22Rv1 (cell line): ENCODE measurements around the gene MAEA.

Source experiments
- H3K27ac ChIP-seq: fragments of 450-650 bp; 2 replicates; pipeline ENCODE4 v1.5.1; 2017
- CTCF ChIP-seq: fragments of 450-650 bp; IDR thresholded peaks from 2 replicates; pipeline ENCODE4 v1.5.1; 2017; ENCODE audit warnings: mild to moderate bottlenecking
- ZFX ChIP-seq: fragments of 450-650 bp; IDR thresholded peaks from 2 replicates; pipeline ENCODE4 v1.6.1; 2017; ENCODE audit warnings: antibody characterized with exemption, borderline replicate concordance

The MAEA gene

GRCh38 chr4:1376391-1376840 is 86.7 kb downstream of the MAEA start:
- no peak overlapping the region for H3K27ac ChIP-seq
- TF ChIP-seq CTCF (no peak), ZFX (no peak)

- no peak for TF ChIP-seq ZFX
- no peak for TF ChIP-seq CTCF
- H3K27ac ChIP-seq: no peak overlapping the region
Observed at GRCh38 chr4:1376841-1377605, 87.3 kb downstream of the MAEA start.

- H3K27ac ChIP-seq: no peak overlapping the region
- TF ChIP-seq ZFX: no peak
- TF ChIP-seq CTCF: no peak
Observed at GRCh38 chr4:1377606-1378261, 88.0 kb downstream of the MAEA start.

- H3K27ac ChIP-seq: no peak overlapping the region
- TF ChIP-seq CTCF (no peak), ZFX (no peak)
Observed at GRCh38 chr4:1378559-1379231, 89.0 kb downstream of the MAEA start.

- TF ChIP-seq ZFX: no peak
- no peak for TF ChIP-seq CTCF
Observed at GRCh38 chr4:1379351-1379781, 89.7 kb downstream of the MAEA start.

GRCh38 chr4:1379801-1380331 is 90.2 kb downstream of the MAEA start:
- no peak overlapping the region for H3K27ac ChIP-seq
- TF ChIP-seq ZFX (no peak), CTCF (no peak)

More at GRCh38 chr4:1379351-1379781, 89.7 kb downstream of the MAEA start:
- H3K27ac ChIP-seq: no peak overlapping the region
